Astrocyte (in vitro differentiated cells and primary cell): ENCODE data around the gene FAU. TPM values are rescaled to one million over a fixed set of nuclear protein-coding genes. Genes with fewer than 3 reads are reported as not detected.

Experiments
- DNase-seq: peaks from one replicate; pipeline ENCODE4 v3.0.0-alpha.2; 2010; ENCODE audit warnings: low read depth
- FAIRE-seq: peaks from 2 replicates; lab custom pipeline; 2011; peaks lifted over from hg19 to GRCh38; lab: Jason Lieb, UNC
- H2AFZ ChIP-seq: 2 replicates; pipeline ENCODE4 v1.6.0; 2012; ENCODE audit warnings: low read depth, low read length, inconsistent platforms
- H3K27ac ChIP-seq: 2 replicates; pipeline ENCODE4 v1.5.1; 2011; ENCODE audit warnings: low read depth, low read length, inconsistent platforms
- H3K27me3 ChIP-seq: 2 replicates; pipeline ENCODE4 v1.6.0; 2011; ENCODE audit warnings: low read length, inconsistent platforms; ENCODE audit not compliant: insufficient read depth
- H3K36me3 ChIP-seq: 2 replicates; pipeline ENCODE4 v1.5.1; 2011; ENCODE audit warnings: low read length, inconsistent platforms; ENCODE audit not compliant: insufficient read depth
- H3K4me1 ChIP-seq: 2 replicates; pipeline ENCODE4 v1.5.1; 2011; ENCODE audit warnings: low read length, inconsistent platforms; ENCODE audit not compliant: insufficient read depth
- H3K4me2 ChIP-seq: 2 replicates; pipeline ENCODE4 v1.6.0; 2012; ENCODE audit warnings: low read length, inconsistent platforms
- H3K4me3 ChIP-seq: 2 replicates; pipeline ENCODE4 v1.5.1; 2011; ENCODE audit warnings: low read depth, mild to moderate bottlenecking, low read length, inconsistent platforms; ENCODE audit not compliant: insufficient read depth
- H3K79me2 ChIP-seq: 2 replicates; pipeline ENCODE4 v1.6.0; 2012; ENCODE audit warnings: mild to moderate bottlenecking, low read length, inconsistent platforms; ENCODE audit not compliant: insufficient read depth
- H3K9ac ChIP-seq: 2 replicates; pipeline ENCODE4 v1.6.0; 2012; ENCODE audit warnings: mild to moderate bottlenecking, low read length, inconsistent platforms
- H3K9me3 ChIP-seq: 2 replicates; pipeline ENCODE4 v1.5.1; 2012; ENCODE audit warnings: low read depth, mild to moderate bottlenecking, low read length, inconsistent platforms; ENCODE audit not compliant: insufficient read depth
- H4K20me1 ChIP-seq: 2 replicates; pipeline ENCODE4 v1.6.0; 2012; ENCODE audit warnings: low read length, inconsistent platforms; ENCODE audit not compliant: insufficient read depth
- H3K27ac Mint-ChIP-seq: one replicate; pipeline ENCODE4 v1.8.0; 2021; ENCODE audit warnings: mild to moderate bottlenecking, mixed read lengths; ENCODE audit not compliant: unreplicated experiment
- H3K27me3 Mint-ChIP-seq: one replicate; pipeline ENCODE4 v1.8.0; 2021; ENCODE audit warnings: low read depth, mixed read lengths; ENCODE audit not compliant: unreplicated experiment
- H3K36me3 Mint-ChIP-seq: one replicate; pipeline ENCODE4 v1.8.0; 2021; ENCODE audit warnings: low read depth, mixed read lengths; ENCODE audit not compliant: unreplicated experiment
- H3K4me1 Mint-ChIP-seq: one replicate; pipeline ENCODE4 v1.8.0; 2021; ENCODE audit warnings: low read depth, mixed read lengths; ENCODE audit not compliant: unreplicated experiment
- H3K4me3 Mint-ChIP-seq: one replicate; pipeline ENCODE4 v1.8.0; 2021; ENCODE audit warnings: mild to moderate bottlenecking, moderate library complexity, mixed read lengths; ENCODE audit not compliant: unreplicated experiment
- H3K9me3 Mint-ChIP-seq: one replicate; pipeline ENCODE4 v1.8.0; 2021; ENCODE audit warnings: mild to moderate bottlenecking, mixed read lengths; ENCODE audit not compliant: unreplicated experiment
- CTCF ChIP-seq: IDR thresholded peaks from 2 replicates; pipeline ENCODE4 v1.5.1; 2011; ENCODE audit warnings: low read depth, mild to moderate bottlenecking, inconsistent platforms, low read length, moderate library complexity; ENCODE audit not compliant: insufficient read depth
- EZH2 ChIP-seq: IDR thresholded peaks from 2 replicates; pipeline ENCODE4 v1.6.1; 2012; ENCODE audit warnings: mild to moderate bottlenecking, low read length, inconsistent platforms; ENCODE audit not compliant: insufficient read depth
- total RNA-seq: library from RNA; stranded (reverse); gene quantifications from 2 replicates; pipeline ENCODE4 v1.2.1, GENCODE V29; 2021

FAU gene
- total RNA-seq, 1 donor from 2014 or later: 694 TPM

DNA sequence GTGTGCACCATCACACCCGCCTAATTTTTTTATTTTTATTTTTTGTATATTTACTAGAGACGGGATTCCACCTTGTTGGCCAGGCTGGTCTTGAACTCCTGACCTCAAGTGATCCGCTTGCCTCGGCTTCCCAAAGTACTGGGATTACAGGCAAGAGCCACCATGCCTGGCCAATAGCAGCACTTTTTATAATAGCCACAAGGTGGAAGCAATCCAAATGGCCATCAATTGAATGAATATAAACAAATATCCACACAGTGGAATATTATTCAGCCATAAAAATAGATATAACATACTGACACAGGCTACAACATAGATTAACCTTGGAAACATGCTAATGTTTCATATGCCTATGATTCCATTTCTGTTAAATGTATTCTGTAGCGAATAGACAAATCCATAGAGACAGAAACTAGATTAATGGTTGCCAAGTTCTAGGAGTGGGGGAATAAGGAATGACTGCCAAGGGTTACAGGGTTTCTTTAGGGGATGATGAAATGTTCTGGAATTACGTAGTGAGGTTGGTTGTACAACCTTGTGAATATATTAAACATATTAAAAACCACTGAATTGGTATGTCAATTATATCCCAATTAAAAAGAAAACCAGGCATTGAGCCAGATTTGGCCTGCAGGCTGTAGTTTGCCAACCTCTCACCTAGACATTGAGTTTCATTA is 21.1 kb downstream of the FAU start:
- Mint-ChIP-seq H3K27ac (no peak overlapping the region), H3K36me3 (no peaks in the 10 kb centered on the region), H3K4me1 (peaks cover 13% of the 10 kb centered on the region), H3K27me3 (no peaks in the 10 kb centered on the region), H3K4me3 (no peak overlapping the region), H3K9me3 (no peaks in the 10 kb centered on the region)
- TF ChIP-seq CTCF (no peak), EZH2 (no peak)
- Histone ChIP-seq H3K27me3 (no peaks in the 10 kb centered on the region), H3K4me1 (peaks cover 16% of the 10 kb centered on the region), H2AFZ (no peak overlapping the region), H3K9me3 (no peaks in the 10 kb centered on the region), H3K4me3 (no peak overlapping the region), H3K9ac (no peak overlapping the region), H3K79me2 (peaks cover 48% of the 10 kb centered on the region), H4K20me1 (peaks cover 55% of the 10 kb centered on the region), H3K36me3 (no peaks in the 10 kb centered on the region), H3K4me2 (no peak overlapping the region), H3K27ac (no peak overlapping the region)
- FAIRE-seq (no peak), DNase-seq (no peak)

DNA sequence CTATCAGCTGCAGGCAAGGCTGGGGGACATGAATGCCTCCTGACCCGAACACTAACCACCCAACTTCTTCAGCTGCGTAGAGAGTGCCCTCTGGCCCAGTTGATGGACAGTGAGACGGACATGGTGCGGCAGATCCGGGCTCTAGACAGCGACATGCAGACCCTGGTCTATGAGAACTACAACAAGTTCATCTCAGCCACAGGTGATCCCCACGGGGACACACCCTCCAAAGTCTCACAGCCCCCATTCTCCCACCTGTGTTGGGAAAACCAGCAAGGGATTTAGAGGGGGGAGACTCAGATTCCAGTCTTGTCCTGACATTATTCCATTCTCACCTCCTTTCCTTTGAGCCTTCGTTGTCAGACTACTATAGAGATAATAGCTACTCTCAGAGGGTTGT is 25.0 kb downstream of the FAU start:
- Histone ChIP-seq H3K36me3 (no peaks in the 10 kb centered on the region), H3K4me3 (peak overlapping the region; percentile 61), H3K4me2 (peak overlapping the region; percentile 79), H3K27me3 (no peaks in the 10 kb centered on the region), H4K20me1 (peaks cover 25% of the 10 kb centered on the region), H3K79me2 (peaks cover 32% of the 10 kb centered on the region), H3K9ac (peak overlapping the region; percentile 89), H3K4me1 (peaks cover 8% of the 10 kb centered on the region), H3K27ac (no peak overlapping the region), H3K9me3 (no peaks in the 10 kb centered on the region), H2AFZ (no peak overlapping the region)
- DNase-seq (no peak), FAIRE-seq (no peak)
- H3K27me3 Mint-ChIP-seq: no peaks in the 10 kb centered on the region
- TF ChIP-seq EZH2 (no peak), CTCF (no peak)
- no peaks in the 10 kb centered on the region for H3K9me3 Mint-ChIP-seq
- H3K27ac Mint-ChIP-seq: no peak overlapping the region
- H3K4me1 Mint-ChIP-seq: peaks cover 7% of the 10 kb centered on the region
- peak overlapping the region; percentile 93 for H3K4me3 Mint-ChIP-seq
- H3K36me3 Mint-ChIP-seq: peaks cover 2% of the 10 kb centered on the region
